GM19463 (cell line): Measurements from ENCODE around the gene ZNF223.

Experiments
- ATAC-seq: cut with Tn5 transposase; IDR thresholded peaks from one replicate; pipeline ENCODE4 v1.9.1; 2021; ENCODE audit warnings: mild to moderate bottlenecking, moderate library complexity; ENCODE audit not compliant: unreplicated experiment

The ZNF223 gene

GRCh38 chr19:44071824-44072542, 20.1 kb downstream of the ZNF223 start, which contains the start of gene ZNF284:
TSS of gene ZNF284 (plus strand) at chr19:44072159. CDS start at chr19:44076390, 4,231 bp downstream.
- ATAC-seq = peak; percentile 98

GRCh38 chr19:44072543-44073401, 20.9 kb downstream of the ZNF223 start:
- no peak for ATAC-seq

DNA sequence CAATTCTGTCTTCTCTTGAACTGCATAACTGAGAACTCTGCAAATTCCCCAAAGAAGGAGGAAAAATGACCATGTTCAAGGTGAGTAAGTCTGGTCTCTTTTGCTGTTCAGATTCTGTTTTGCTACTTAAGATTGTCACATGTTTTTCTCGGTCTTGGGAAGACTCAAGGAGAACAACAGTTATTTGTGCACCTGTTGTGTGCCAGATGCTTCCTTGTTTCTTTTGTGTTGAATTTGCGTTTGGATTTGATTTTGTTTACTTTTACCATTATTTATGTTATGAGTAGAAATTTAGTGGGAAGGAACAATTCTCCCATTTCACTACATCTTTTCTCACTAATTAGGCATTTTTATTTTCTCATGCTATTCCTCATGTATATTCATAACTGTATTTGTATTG, 24.5 kb downstream of the ZNF223 start:
- ATAC-seq = no peak

DNA sequence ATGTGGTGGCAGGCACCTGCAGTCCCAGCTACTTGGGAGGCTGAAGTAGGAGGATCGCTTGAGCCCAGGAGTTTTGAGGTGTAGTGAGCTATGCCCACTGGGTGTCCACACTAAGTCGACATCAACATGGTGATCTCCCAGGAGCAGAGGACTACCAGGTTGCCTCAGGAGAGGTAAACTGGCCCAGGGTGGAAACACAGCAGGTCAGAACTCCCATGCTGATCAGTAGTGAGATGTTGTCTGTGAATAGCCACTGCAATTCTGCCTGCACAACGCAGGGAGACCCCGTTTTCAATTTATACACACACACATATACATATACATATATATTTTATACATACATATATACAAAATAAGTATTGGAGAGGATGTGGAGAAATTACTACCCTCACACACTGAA, 40.3 kb downstream of the ZNF223 start:
- no peak for ATAC-seq

GRCh38 chr19:44093931-44094765, 42.3 kb downstream of the ZNF223 start, which contains the start of gene ZNF224:
TSS of gene ZNF224 (plus strand) at chr19:44094361. CDS start at chr19:44097874, 3,513 bp downstream.
- peak; percentile 85 for ATAC-seq

- ATAC-seq = no peak
Measured at GRCh38 chr19:44107751-44108150, 55.9 kb downstream of the ZNF223 start.

DNA sequence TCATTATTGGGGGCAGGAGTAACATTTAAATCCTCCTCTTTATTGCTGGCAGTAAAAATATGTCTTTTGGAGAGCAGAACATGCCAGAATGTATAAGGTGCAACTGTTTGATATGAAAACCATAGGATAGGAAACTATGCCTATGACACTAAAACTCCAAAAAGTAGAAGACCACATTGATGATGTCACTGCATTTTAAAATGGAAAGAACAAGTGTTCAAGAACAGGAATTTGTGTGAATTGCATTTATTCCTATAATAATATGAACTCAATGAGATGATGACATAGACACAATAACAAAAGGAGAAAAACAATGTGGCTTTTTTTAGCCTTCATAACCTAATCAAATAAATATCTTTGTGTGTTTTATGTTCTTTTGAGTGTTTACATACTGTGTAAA, 57.6 kb downstream of the ZNF223 start:
- ATAC-seq = no peak

DNA sequence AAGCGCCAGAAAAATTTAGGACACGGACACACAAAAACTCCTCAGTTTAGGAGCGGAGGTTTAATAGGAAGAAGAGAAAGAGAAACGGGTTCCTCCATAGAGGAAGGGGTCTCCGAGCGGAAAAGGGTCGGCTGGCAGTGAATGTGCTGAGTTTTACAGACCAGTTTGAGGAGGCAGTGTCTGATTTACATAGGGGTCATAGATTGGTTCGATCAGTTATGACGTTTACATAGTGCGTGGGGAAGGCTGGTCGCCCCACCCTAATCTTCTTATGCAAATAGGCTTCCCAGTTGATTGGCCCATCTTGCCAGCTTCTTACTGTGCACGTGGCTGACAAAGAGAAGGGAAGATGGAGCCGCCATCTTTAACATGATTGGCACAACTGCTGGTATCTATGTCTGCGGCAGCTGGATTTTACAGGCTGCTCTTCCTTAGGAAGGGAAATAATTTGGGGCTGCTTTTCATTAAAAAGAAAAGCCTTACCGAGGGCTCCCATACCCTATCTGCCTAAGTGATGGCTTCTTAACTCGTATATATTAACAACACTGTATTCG, 60.2 kb downstream of the ZNF223 start:
- ATAC-seq = no peak

DNA sequence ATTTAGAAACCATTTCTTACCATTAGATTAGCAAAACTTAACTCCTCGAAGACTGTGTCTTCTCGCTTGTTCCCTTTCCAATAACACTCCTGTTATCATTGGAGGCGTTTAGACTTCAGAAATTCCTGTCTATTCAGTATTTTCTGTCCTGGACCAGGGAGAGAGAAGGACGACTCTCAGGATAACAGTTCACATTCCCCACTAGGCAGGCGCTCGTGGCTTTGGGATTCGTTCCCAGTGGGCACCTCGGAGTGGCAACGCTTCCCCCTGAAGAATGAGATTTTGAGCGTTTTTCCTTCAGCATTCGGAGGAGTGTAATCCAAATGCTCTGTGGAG, 60.9 kb downstream of the ZNF223 start:
- ATAC-seq = no peak

DNA sequence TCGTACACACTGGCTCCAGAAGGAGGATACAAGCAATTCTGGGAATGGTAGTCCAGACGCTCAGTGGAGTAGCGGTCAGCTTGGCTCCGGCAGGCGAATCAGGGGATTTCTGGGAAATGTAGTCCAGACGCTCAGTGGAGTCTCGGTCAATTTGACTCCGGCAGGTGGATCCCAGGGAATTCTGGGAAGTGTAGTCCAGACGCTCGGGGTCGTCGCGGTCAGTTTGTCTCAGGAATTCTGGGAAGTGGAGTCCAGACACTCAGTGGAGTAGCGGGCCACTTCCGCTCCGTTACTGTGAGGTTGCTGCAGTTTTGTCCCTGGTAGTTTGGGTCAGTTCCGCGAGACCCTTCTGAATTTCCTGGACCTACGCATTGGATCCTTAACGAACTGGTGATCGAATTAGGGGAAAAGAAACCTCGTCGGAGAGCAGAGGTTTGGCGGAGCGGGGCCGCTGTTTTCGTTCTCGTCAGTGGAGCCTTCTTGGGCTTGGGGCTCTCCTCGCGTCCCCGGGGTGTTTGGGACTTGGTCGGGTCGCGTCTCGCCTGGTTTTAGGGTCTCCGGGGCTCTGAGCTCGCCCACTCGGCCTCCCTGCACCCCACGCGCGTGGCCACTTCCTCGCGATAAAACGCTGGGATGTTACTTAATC, 61.4 kb downstream of the ZNF223 start, which contains the start of gene ZNF225:
Gene ZNF225, plus strand, starts transcription at position 262 of the 646 bp plus-strand sequence. CDS start 2,429 bp downstream, outside the sequence.
- ATAC-seq = peak; percentile 94

- ATAC-seq = no peak
Measured at GRCh38 chr19:44113784-44114390, 62.1 kb downstream of the ZNF223 start.
